Stimulated activated CD8-positive, alpha-beta memory T cell treated with anti-CD3 and anti-CD28 coated beads, Interleukin-7, amount 100 ng/mL, for 4 hours (primary cell): Measurements from ENCODE around the gene TSPYL4.

Source experiments
- DNase-seq, 2 donors: peaks; one replicate each; pipeline ENCODE4 v3.0.0-alpha.2; 2020; ENCODE audit warnings: low read depth in 2 of 2

Gene TSPYL4

GRCh38 chr6:116271149-116271708, 17.4 kb upstream of the TSPYL4 start:
- no peak for DNase-seq

GRCh38 chr6:116268589-116269293, 14.9 kb upstream of the TSPYL4 start:
- no peak for DNase-seq

- DNase-seq = no peak
These were observed 14.1 kb upstream of the TSPYL4 start for GRCh38 chr6:116267836-116268588.

GRCh38 chr6:116266803-116267202, 12.9 kb upstream of the TSPYL4 start:
- no peak for DNase-seq

- no peak for DNase-seq
These were observed 11.4 kb upstream of the TSPYL4 start for GRCh38 chr6:116265041-116265829.

- DNase-seq = no peak
These were observed 9.5 kb upstream of the TSPYL4 start for GRCh38 chr6:116263353-116263752.

- no peak for DNase-seq
These were observed 4.6 kb upstream of the TSPYL4 start for GRCh38 chr6:116258520-116258919.

GRCh38 chr6:116256694-116257093, 2.8 kb upstream of the TSPYL4 start:
- DNase-seq = no peak

GRCh38 chr6:116255246-116255800, 1.4 kb upstream of the TSPYL4 start:
- DNase-seq = no peak

GRCh38 chr6:116254297-116255056, 602 bp upstream of the TSPYL4 start:
- DNase-seq = no peak

GRCh38 chr6:116253188-116253504, 729 bp downstream of the TSPYL4 start:
- no peak for DNase-seq

- no peak for DNase-seq
These were observed 2.1 kb downstream of the TSPYL4 start for GRCh38 chr6:116251568-116252384.

GRCh38 chr6:116248577-116248976, 5.3 kb downstream of the TSPYL4 start:
- DNase-seq = no peak

GRCh38 chr6:116247285-116247684, 6.6 kb downstream of the TSPYL4 start:
- no peak for DNase-seq

- DNase-seq = no peak
These were observed 7.8 kb downstream of the TSPYL4 start for GRCh38 chr6:116246089-116246488.

GRCh38 chr6:116244284-116244683, 9.6 kb downstream of the TSPYL4 start:
- DNase-seq = no peak

- DNase-seq = no peak
These were observed 14.0 kb downstream of the TSPYL4 start for GRCh38 chr6:116239856-116240255.

- DNase-seq = no peak
These were observed 14.6 kb downstream of the TSPYL4 start for GRCh38 chr6:116239256-116239655.

- no peak for DNase-seq
These were observed 15.8 kb downstream of the TSPYL4 start for GRCh38 chr6:116238083-116238482.

GRCh38 chr6:116234689-116235088, 19.2 kb downstream of the TSPYL4 start:
- DNase-seq = no peak
